Subcutaneous adipose tissue (tissue), 4 donors: ENCODE measurements around the gene VSX1. TPM values are rescaled to one million over a fixed set of nuclear protein-coding genes. Genes with fewer than 3 reads are reported as not detected.

Experiments
- CTCF ChIP-seq: fragments of 450-650 bp; IDR thresholded peaks from one replicate; pipeline ENCODE4 v1.5.1; 2016; ENCODE audit warnings: low read depth, mild to moderate bottlenecking, control low read depth, antibody characterized with exemption, moderate library complexity
- total RNA-seq, 4 donors: library from RNA; depleted of rRNA; stranded (reverse); fragments of >200 nt; gene quantifications; one replicate each; pipeline ENCODE4 v1.1.0, GENCODE V29; 2016

Gene VSX1
- total RNA-seq, 4 donors from 2014 or later = not detected

GRCh38 chr20:25120920-25121319, 39.0 kb upstream of the VSX1 start:
- no peak for TF ChIP-seq CTCF

- no peak for TF ChIP-seq CTCF
These were observed 38.5 kb upstream of the VSX1 start for GRCh38 chr20:25120457-25120856.

GRCh38 chr20:25118529-25118928, 36.6 kb upstream of the VSX1 start:
- no peak for TF ChIP-seq CTCF

GRCh38 chr20:25117990-25118389, 36.0 kb upstream of the VSX1 start:
- TF ChIP-seq CTCF = no peak

GRCh38 chr20:25116739-25117458, 35.0 kb upstream of the VSX1 start:
- no peak for TF ChIP-seq CTCF

- no peak for TF ChIP-seq CTCF
These were observed 21.6 kb upstream of the VSX1 start for GRCh38 chr20:25103526-25103925.

- TF ChIP-seq CTCF = no peak
These were observed 19.0 kb upstream of the VSX1 start for GRCh38 chr20:25100914-25101313.
